ENCODE results near the gene GH1.

Gene GH1

GRCh38 chr17:63943745-63944144 lies 25.1 kb upstream of the GH1 start:
- Histone ChIP-seq H3K27ac (ENCODE audit: low read depth, low read length, poor library complexity, severe bottlenecking) (peak overlapping the region; percentile 99), H3K9me3 (ENCODE audit: low read length) (no peaks in the 10 kb centered on the region), H3K36me3 (ENCODE audit: insufficient read depth, low read length) (peaks cover 5% of the 10 kb centered on the region; the same call in 1 of the 2 replicates), H3K4me2 (ENCODE audit: low read length) (no peak overlapping the region; the same call in 1 of the 2 replicates), H3K9me2 (ENCODE audit: low read depth, low read length) (no peaks in the 10 kb centered on the region), H3K4me1 (ENCODE audit: insufficient read depth, low read length, severe bottlenecking) (peaks cover 68% of the 10 kb centered on the region), H3K27me3 (ENCODE audit: insufficient read depth, low read length) (no peaks in the 10 kb centered on the region), H3K79me2 (ENCODE audit: insufficient read depth, low read length) (no peaks in the 10 kb centered on the region), H3F3A (ENCODE audit: insufficient read depth, low read length) (no peaks in the 10 kb centered on the region), H2AFZ (ENCODE audit: low read length) (no peak overlapping the region), H4K20me1 (ENCODE audit: insufficient read depth, low read length) (no peaks in the 10 kb centered on the region), H3K9ac (ENCODE audit: low read length) (no peak overlapping the region; the same call in 1 of the 2 replicates), H3K4me3 (ENCODE audit: low read depth, low read length, poor library complexity, severe bottlenecking) (no peak overlapping the region)
- peak; percentile 41 for TF ChIP-seq CTCF (IDR thresholded peaks at IDR 0.05; ENCODE audit: low read length)
- TF ChIP-seq EZH2 (IDR thresholded peaks at IDR 0.05; ENCODE audit: borderline replicate concordance, low read length) = no peak

GRCh38 chr17:63942309-63942985 lies 23.8 kb upstream of the GH1 start:
- no peaks in the 10 kb centered on the region for H3F3A ChIP-seq (ENCODE audit: insufficient read depth, low read length)
- H3K4me2 ChIP-seq (ENCODE audit: low read length) = no peak overlapping the region
- peaks cover 81% of the 10 kb centered on the region for H3K4me1 ChIP-seq (ENCODE audit: insufficient read depth, low read length, severe bottlenecking)
- H3K27me3 ChIP-seq (ENCODE audit: insufficient read depth, low read length) = no peaks in the 10 kb centered on the region
- no peaks in the 10 kb centered on the region for H4K20me1 ChIP-seq (ENCODE audit: insufficient read depth, low read length)
- H2AFZ ChIP-seq (ENCODE audit: low read length) = no peak overlapping the region
- H3K27ac ChIP-seq (ENCODE audit: low read depth, low read length, poor library complexity, severe bottlenecking) = peak overlapping the region; percentile 99
- H3K9me3 ChIP-seq (ENCODE audit: low read length) = no peaks in the 10 kb centered on the region
- H3K36me3 ChIP-seq (ENCODE audit: insufficient read depth, low read length) = peaks cover 5% of the 10 kb centered on the region; the same call in 1 of the 2 replicates
- H3K9ac ChIP-seq (ENCODE audit: low read length) = no peak overlapping the region
- TF ChIP-seq CTCF (IDR thresholded peaks at IDR 0.05; ENCODE audit: low read length) = no peak
- TF ChIP-seq EZH2 (IDR thresholded peaks at IDR 0.05; ENCODE audit: borderline replicate concordance, low read length) = no peak
- no peak overlapping the region for H3K4me3 ChIP-seq (ENCODE audit: low read depth, low read length, poor library complexity, severe bottlenecking)
- no peaks in the 10 kb centered on the region for H3K79me2 ChIP-seq (ENCODE audit: insufficient read depth, low read length)
- H3K9me2 ChIP-seq (ENCODE audit: low read depth, low read length) = no peaks in the 10 kb centered on the region

- Histone ChIP-seq H3K9me3 (ENCODE audit: low read length) (no peaks in the 10 kb centered on the region), H3K36me3 (ENCODE audit: insufficient read depth, low read length) (peaks cover 5% of the 10 kb centered on the region; the same call in 1 of the 2 replicates), H2AFZ (ENCODE audit: low read length) (no peak overlapping the region), H3K4me3 (ENCODE audit: low read depth, low read length, poor library complexity, severe bottlenecking) (no peak overlapping the region), H3K27ac (ENCODE audit: low read depth, low read length, poor library complexity, severe bottlenecking) (peak overlapping the region; percentile 99), H3F3A (ENCODE audit: insufficient read depth, low read length) (no peaks in the 10 kb centered on the region), H3K4me1 (ENCODE audit: insufficient read depth, low read length, severe bottlenecking) (peaks cover 82% of the 10 kb centered on the region), H3K27me3 (ENCODE audit: insufficient read depth, low read length) (no peaks in the 10 kb centered on the region), H4K20me1 (ENCODE audit: insufficient read depth, low read length) (no peaks in the 10 kb centered on the region), H3K9ac (ENCODE audit: low read length) (no peak overlapping the region), H3K4me2 (ENCODE audit: low read length) (no peak overlapping the region), H3K9me2 (ENCODE audit: low read depth, low read length) (no peaks in the 10 kb centered on the region), H3K79me2 (ENCODE audit: insufficient read depth, low read length) (no peaks in the 10 kb centered on the region)
- TF ChIP-seq EZH2 (IDR thresholded peaks at IDR 0.05; ENCODE audit: borderline replicate concordance, low read length) = no peak
- no peak for TF ChIP-seq CTCF (IDR thresholded peaks at IDR 0.05; ENCODE audit: low read length)
Observed at GRCh38 chr17:63941751-63942150, 23.1 kb upstream of the GH1 start.

Measured in OCI-LY1 (cell line).